Endothelial cell of umbilical vein (primary cell): ENCODE measurements around the gene CHRNE. TPM values are rescaled to one million over a fixed set of nuclear protein-coding genes. Genes with fewer than 3 reads are reported as not detected.

Experiments used
- BruUV-seq: library from RNA; stranded (reverse); fragments of 400-500 nt; replicated peaks from 2 replicates; lab custom pipeline; 2021; lab: Mats Ljungman, UMichigan
- CTCF ChIA-PET: fragments of 300-600, 350-600 bp; sonication (Branson Sonifier 250); formaldehyde crosslinking; loops from one replicate; lab custom pipeline; 2021; ENCODE audit warnings: antibody characterized with exemption, inconsistent platforms; lab: Charles Lee
- POLR2A ChIA-PET: fragments of 300-600, 350-600 bp; sonication (Branson Sonifier 250); formaldehyde crosslinking; loops from one replicate; lab custom pipeline; 2021; ENCODE audit warnings: antibody characterized with exemption, inconsistent platforms; lab: Charles Lee
- DNase-seq: peaks from one replicate; pipeline ENCODE4 v3.0.0-alpha.2; 2011; ENCODE audit warnings: low read depth, low spot score
- FAIRE-seq: peaks from 2 replicates; lab custom pipeline; 2011; peaks lifted over from hg19 to GRCh38; lab: Jason Lieb, UNC
- H2AFZ ChIP-seq: 2 replicates; pipeline ENCODE4 v1.6.0; 2012; ENCODE audit warnings: low read depth, low read length, control low read depth, inconsistent platforms
- H3K27ac ChIP-seq: 2 replicates; pipeline ENCODE4 v1.5.1; 2011; ENCODE audit warnings: low read depth, mild to moderate bottlenecking, control low read depth, low read length, moderate library complexity; ENCODE audit not compliant: insufficient read depth
- H3K27me3 ChIP-seq, 2 experiments: 2 replicates each; pipeline versions ENCODE4 v1.6.0 to v1.6.1; 2011; ENCODE audit warnings: low read length in 2 of 2, mixed read lengths in 1 of 2; ENCODE audit not compliant: control insufficient read depth in 2 of 2, insufficient read depth in 2 of 2
- H3K36me3 ChIP-seq, 2 experiments: 2 replicates in 1 of 2; 3 replicates in 1 of 2; pipeline ENCODE4 v1.5.1; 2011; ENCODE audit warnings: low read length in 2 of 2, mild to moderate bottlenecking in 1 of 2, moderate library complexity in 1 of 2; ENCODE audit not compliant: control insufficient read depth in 2 of 2, insufficient read depth in 2 of 2; ENCODE audit errors: extremely low read depth in 1 of 2
- H3K4me1 ChIP-seq: 3 replicates; pipeline ENCODE4 v1.5.1; 2011; ENCODE audit warnings: mild to moderate bottlenecking, low read length; ENCODE audit not compliant: control insufficient read depth, insufficient read depth; ENCODE audit errors: extremely low read depth
- H3K4me2 ChIP-seq: 2 replicates; pipeline ENCODE4 v1.6.1; 2011; ENCODE audit warnings: low read length, control low read depth, mixed read lengths; ENCODE audit not compliant: insufficient read depth
- H3K4me3 ChIP-seq, 3 experiments: fragments of 200-600 bp in 1 of 3; sonication (generic), shearing (Covaris generic) in 1 of 3; replicated peaks in 1 of 3; 2 replicates each; pipeline ENCODE4 v1.5.1; 2011 to 2016; ENCODE audit warnings: control low read depth in 3 of 3, low read length in 3 of 3, mild to moderate bottlenecking in 2 of 3, inconsistent platforms in 1 of 3, low read depth in 1 of 3, moderate library complexity in 1 of 3; ENCODE audit not compliant: insufficient read depth in 1 of 3
- H3K79me2 ChIP-seq: 2 replicates; pipeline ENCODE4 v1.6.0; 2012; ENCODE audit warnings: low read length, inconsistent platforms; ENCODE audit not compliant: control insufficient read depth, insufficient read depth
- H3K9ac ChIP-seq: replicated peaks from 2 replicates; pipeline ENCODE3; 2011; ENCODE audit warnings: low read length, control low read depth; ENCODE audit not compliant: insufficient read depth; ENCODE audit errors: extremely low read depth
- H3K9me1 ChIP-seq: replicated peaks from 3 replicates; pipeline ENCODE4 v1.6.0; 2011; ENCODE audit warnings: mild to moderate bottlenecking, low read length; ENCODE audit not compliant: control insufficient read depth, insufficient read depth; ENCODE audit errors: extremely low read depth
- H3K9me3 ChIP-seq: replicated peaks from 2 replicates; pipeline ENCODE4 v1.5.1; 2012; ENCODE audit warnings: low read length, inconsistent platforms; ENCODE audit not compliant: control insufficient read depth, insufficient read depth
- H4K20me1 ChIP-seq: replicated peaks from 2 replicates; pipeline ENCODE3; 2011; ENCODE audit warnings: mild to moderate bottlenecking, low read length; ENCODE audit not compliant: control insufficient read depth, insufficient read depth; ENCODE audit errors: extremely low read depth
- CTCF ChIP-seq, 2 donors: IDR thresholded peaks; 1 replicate in 1 of 2; 2 replicates in 1 of 2; pipeline ENCODE4 v1.5.1; 2011; ENCODE audit warnings: low read length in 2 of 2, mild to moderate bottlenecking in 2 of 2, moderate library complexity in 2 of 2, control low read depth in 1 of 2, inconsistent platforms in 1 of 2, low read depth in 1 of 2; ENCODE audit not compliant: insufficient read depth in 1 of 2; ENCODE audit errors: extremely low read depth in 1 of 2
- EZH2 ChIP-seq: IDR thresholded peaks from 2 replicates; pipeline ENCODE4 v1.6.1; 2012; ENCODE audit warnings: borderline replicate concordance, low read depth, mild to moderate bottlenecking, moderate library complexity, low read length, inconsistent platforms; ENCODE audit not compliant: severe bottlenecking
- FOS ChIP-seq: IDR thresholded peaks from 2 replicates; pipeline ENCODE4 v1.6.1; 2011; ENCODE audit warnings: mild to moderate bottlenecking, low read length, moderate library complexity, borderline replicate concordance; ENCODE audit not compliant: insufficient read depth
- GATA2 ChIP-seq: IDR thresholded peaks from 2 replicates; pipeline ENCODE4 v1.7.0; 2011; ENCODE audit warnings: low read depth, mild to moderate bottlenecking, moderate library complexity, mixed read lengths, low read length; ENCODE audit not compliant: insufficient read length, insufficient read depth
- JUN ChIP-seq: IDR thresholded peaks from 2 replicates; pipeline ENCODE4 v1.6.1; 2011; ENCODE audit warnings: borderline replicate concordance, low read depth; ENCODE audit not compliant: insufficient read length, insufficient read depth
- MAX ChIP-seq: IDR thresholded peaks from 2 replicates; pipeline ENCODE4 v1.6.1; 2011; ENCODE audit not compliant: insufficient read depth, insufficient read length
- MYC ChIP-seq: IDR thresholded peaks from one replicate; pipeline ENCODE4 v1.6.1; 2011; ENCODE audit warnings: mild to moderate bottlenecking, low read depth, low read length
- POLR2A ChIP-seq: IDR thresholded peaks from 2 replicates; pipeline ENCODE4 v1.6.1; 2012; ENCODE audit warnings: low read depth, mild to moderate bottlenecking, control low read depth, low read length
- POLR2AphosphoS5 ChIP-seq: IDR thresholded peaks from 2 replicates; pipeline ENCODE4 v1.6.1; 2012; ENCODE audit warnings: low read depth, mild to moderate bottlenecking, control low read depth, low read length, moderate library complexity; ENCODE audit not compliant: insufficient read depth
- dilution Hi-C: fragments of 300-500 bp; cut with MboI; formaldehyde crosslinking; loops from one replicate; pipeline ENCODE4 v1.15.0; 2019; ENCODE audit warnings: low sequenced_read_pairs; ENCODE audit not compliant: extremely low pct_ligation_motif_present
- intact Hi-C: fragments of 100-400 bp; cut with micrococcal nuclease; formaldehyde crosslinking; loops from one replicate; pipeline ENCODE4 v1.10.0; 2022
- polyA plus RNA-seq, 4 experiments: library from polyadenylated mRNA; depleted of rRNA in 3 of 4; stranded (reverse) in 3 of 4; unstranded in 1 of 4; fragments of >200 nt; gene quantifications; 2 replicates each; pipeline versions ENCODE4 v1.2.1 to v1.2.3, GENCODE V29; 2011 to 2012; ENCODE audit warnings: missing spikeins in 1 of 4
- total RNA-seq: library from RNA; stranded (reverse); gene quantifications from 2 replicates; pipeline ENCODE4 v1.2.3, GENCODE V29; 2021

Gene CHRNE
- total and polyA plus RNA-seq, 2 donors (not counting 3 experiments of a cell fraction or from before 2014, with no cell fraction given), result 0.84 to 1.1 TPM

GRCh38 chr17:4947010-4947410 lies 44.1 kb upstream of the CHRNE start:
- Histone ChIP-seq H3K9me1 (no peaks in the 10 kb centered on the region), H2AFZ (no peak overlapping the region), H3K4me2 (peak overlapping the region; percentile 93), H3K4me3 (peak overlapping the region; percentile 86 to 99 (median 95)), H3K9ac (peak overlapping the region; percentile 66), H3K27ac (no peak overlapping the region), H3K27me3 (no peaks in the 10 kb centered on the region), H3K4me1 (peaks cover 30% of the 10 kb centered on the region), H3K79me2 (peaks cover 62% of the 10 kb centered on the region), H3K9me3 (no peaks in the 10 kb centered on the region), H3K36me3 (peaks cover 13 to 28% of the 10 kb centered on the region in 2 experiments), H4K20me1 (no peaks in the 10 kb centered on the region)
- ChIA-PET POLR2A (interaction anchor here (2.3 kb wide), 1 partner anchor 20 kb away, joined by 18 read pairs; the partner anchor contains the start of gene SPAG7), CTCF (interaction anchor here (1.0 to 2.8 kb wide), 2 partner anchors 38 to 41 kb away, joined by 4 to 12 read pairs; partner anchors contain the start of gene CAMTA2)
- no peak for TF ChIP-seq POLR2A
- no peak for TF ChIP-seq CTCF (IDR thresholded peaks at IDR 0.05; ENCODE audit: extremely low read depth in 1 of 2, insufficient read depth in 1 of 2, low read depth in 1 of 2, low read length in 2 of 2)
- TF ChIP-seq POLR2AphosphoS5, result peak; percentile 26
- dilution Hi-C loops (no loop called here), intact Hi-C loops (no loop called here)
- BruUV-seq, result no TSS peak
- DNase-seq (no peak), FAIRE-seq (peak; percentile 59)

GRCh38 chr17:4946312-4946976 lies 43.5 kb upstream of the CHRNE start:
- H3K79me2 ChIP-seq, result peaks cover 68% of the 10 kb centered on the region
- peak overlapping the region; percentile 86 to 99 (median 95) for H3K4me3 ChIP-seq
- H3K27ac ChIP-seq, result no peak overlapping the region
- H3K36me3 ChIP-seq, result peaks cover 13 to 28% of the 10 kb centered on the region in 2 experiments
- CTCF ChIA-PET, result interaction anchor here (1.0 to 2.8 kb wide), 3 partner anchors 37 to 41 kb away, joined by 4 to 12 read pairs (median 8); partner anchors contain the start of gene CAMTA2
- dilution Hi-C loops, result no loop called here
- H2AFZ ChIP-seq, result no peak overlapping the region
- DNase-seq, result no peak
- intact Hi-C loops, result loop anchor here (1.0 kb wide), 1 partner anchor 40 kb away; no protein-coding TSS in a partner anchor
- no peak for TF ChIP-seq FOS
- TF ChIP-seq JUN, result no peak
- TF ChIP-seq POLR2A, result no peak
- TF ChIP-seq MYC, result no peak
- TF ChIP-seq GATA2, result no peak
- no peak for TF ChIP-seq POLR2AphosphoS5
- no peak for TF ChIP-seq CTCF (IDR thresholded peaks at IDR 0.05; ENCODE audit: extremely low read depth in 1 of 2, insufficient read depth in 1 of 2, low read depth in 1 of 2, low read length in 2 of 2)
- no peak for TF ChIP-seq MAX
- no peak for TF ChIP-seq EZH2
- no peaks in the 10 kb centered on the region for H3K9me1 ChIP-seq
- no peaks in the 10 kb centered on the region for H3K9me3 ChIP-seq
- peak overlapping the region; percentile 66 for H3K9ac ChIP-seq
- peaks cover 31% of the 10 kb centered on the region for H3K4me1 ChIP-seq
- FAIRE-seq, result peak; percentile 46
- POLR2A ChIA-PET, result interaction anchor here (1.7 to 2.3 kb wide), 2 partner anchors 21 kb away, joined by 5 to 18 read pairs; partner anchors contain the start of gene SPAG7
- H3K27me3 ChIP-seq, result no peaks in the 10 kb centered on the region
- H3K4me2 ChIP-seq, result peak overlapping the region; percentile 93
- TSS peak; percentile 66 for BruUV-seq
- no peaks in the 10 kb centered on the region for H4K20me1 ChIP-seq
